ENCODE data around the gene LPP.

DNA sequence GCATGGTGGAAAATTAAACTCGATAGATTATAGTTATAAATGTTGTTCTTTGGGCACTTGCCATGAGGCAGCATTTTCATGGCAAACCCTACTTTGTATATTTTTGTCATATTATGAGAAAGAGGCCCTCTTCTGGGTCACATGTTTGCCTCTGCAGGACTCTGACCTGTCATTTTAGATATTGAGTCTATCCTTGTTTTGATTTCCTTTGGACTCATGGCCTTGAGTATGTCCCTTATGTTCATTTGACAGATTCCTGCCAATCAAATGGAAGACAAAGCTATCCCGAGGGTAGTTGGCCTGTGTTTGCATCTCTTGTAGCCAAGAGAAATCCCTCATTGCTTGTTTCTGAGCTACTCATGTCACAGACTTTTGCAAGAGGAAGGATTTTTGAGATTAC, 226.3 kb downstream of the LPP start:
- TF ChIP-seq, protein P1, sequence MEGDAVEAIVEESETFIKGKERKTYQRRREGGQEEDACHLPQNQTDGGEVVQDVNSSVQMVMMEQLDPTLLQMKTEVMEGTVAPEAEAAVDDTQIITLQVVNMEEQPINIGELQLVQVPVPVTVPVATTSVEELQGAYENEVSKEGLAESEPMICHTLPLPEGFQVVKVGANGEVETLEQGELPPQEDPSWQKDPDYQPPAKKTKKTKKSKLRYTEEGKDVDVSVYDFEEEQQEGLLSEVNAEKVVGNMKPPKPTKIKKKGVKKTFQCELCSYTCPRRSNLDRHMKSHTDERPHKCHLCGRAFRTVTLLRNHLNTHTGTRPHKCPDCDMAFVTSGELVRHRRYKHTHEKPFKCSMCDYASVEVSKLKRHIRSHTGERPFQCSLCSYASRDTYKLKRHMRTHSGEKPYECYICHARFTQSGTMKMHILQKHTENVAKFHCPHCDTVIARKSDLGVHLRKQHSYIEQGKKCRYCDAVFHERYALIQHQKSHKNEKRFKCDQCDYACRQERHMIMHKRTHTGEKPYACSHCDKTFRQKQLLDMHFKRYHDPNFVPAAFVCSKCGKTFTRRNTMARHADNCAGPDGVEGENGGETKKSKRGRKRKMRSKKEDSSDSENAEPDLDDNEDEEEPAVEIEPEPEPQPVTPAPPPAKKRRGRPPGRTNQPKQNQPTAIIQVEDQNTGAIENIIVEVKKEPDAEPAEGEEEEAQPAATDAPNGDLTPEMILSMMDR (IDR thresholded peaks at IDR 0.05): no peak
- TF ChIP-seq EP300 (IDR thresholded peaks at IDR 0.05) (no peak), POLR2A (IDR thresholded peaks at IDR 0.05; ENCODE audit: low read depth) (no peak), POLR2AphosphoS5 (IDR thresholded peaks at IDR 0.05) (no peak)
